B cell (primary cell): ENCODE data around the gene TCP11L2. TPM values are rescaled to one million over a fixed set of nuclear protein-coding genes. Genes with fewer than 3 reads are reported as not detected.

Experiments used
- ATAC-seq: fragments of 200-7000 bp; cut with Tn5 transposase; one replicate; pipeline ENCODE4 v1.10.0; 2021; ENCODE audit warnings: low read depth, mild to moderate bottlenecking, moderate number of reproducible peaks, moderate library complexity
- CTCF ChIA-PET: fragments of 350-600 bp; sonication (Branson Sonifier 250); formaldehyde crosslinking; loops from one replicate; lab custom pipeline; 2021; ENCODE audit warnings: antibody characterized with exemption, inconsistent platforms; lab: Charles Lee
- POLR2A ChIA-PET: fragments of 350-600 bp; sonication (Branson Sonifier 250); formaldehyde crosslinking; loops from one replicate; lab custom pipeline; 2021; ENCODE audit warnings: antibody characterized with exemption; lab: Charles Lee
- DNase-seq: peaks from one replicate; pipeline ENCODE4 v3.0.0; 2013
- H2AFZ ChIP-seq: 2 replicates; pipeline ENCODE4 v1.6.1; 2012; ENCODE audit warnings: mild to moderate bottlenecking, low read depth, low read length; ENCODE audit not compliant: insufficient read depth, poor library complexity, severe bottlenecking
- H3K27ac ChIP-seq, 2 donors: 1 replicate in 1 of 2; 2 replicates in 1 of 2; pipeline ENCODE4 v1.5.1; 2012 to 2013; ENCODE audit warnings: low read length in 2 of 2, mild to moderate bottlenecking in 2 of 2, moderate library complexity in 1 of 2
- H3K27me3 ChIP-seq, 4 experiments: fragments of 200-600 bp in 1 of 4; sonication (generic) in 1 of 4; replicated peaks in 1 of 4; 1 replicate in 2 of 4; 2 replicates in 2 of 4; pipeline versions ENCODE4 v1.6.1 to v1.7.0; 2013 to 2016; ENCODE audit warnings: low read length in 3 of 4, mild to moderate bottlenecking in 2 of 4, mixed read lengths in 1 of 4, moderate library complexity in 1 of 4; ENCODE audit not compliant: insufficient read depth in 4 of 4, control insufficient read depth in 3 of 4; ENCODE audit errors: control extremely low read depth in 1 of 4
- H3K36me3 ChIP-seq, 2 experiments: replicated peaks in 1 of 2; 1 replicate in 1 of 2; 2 replicates in 1 of 2; pipeline versions ENCODE4 v1.6.1 to v1.7.1; 2013; ENCODE audit warnings: low read length in 1 of 2; ENCODE audit not compliant: insufficient read depth in 2 of 2, control insufficient read depth in 1 of 2; ENCODE audit errors: control extremely low read depth in 1 of 2, extremely low read depth in 1 of 2
- H3K4me1 ChIP-seq, 2 donors: fragments of 200-600 bp in 1 of 2; sonication (generic) in 1 of 2; 1 replicate in 1 of 2; 2 replicates in 1 of 2; pipeline versions ENCODE4 v1.5.1 to v1.6.1; 2013 to 2017; ENCODE audit warnings: low read length in 2 of 2; ENCODE audit not compliant: control insufficient read depth in 2 of 2, insufficient read depth in 2 of 2
- H3K4me2 ChIP-seq: replicated peaks from 2 replicates; pipeline ENCODE3; 2012; ENCODE audit warnings: mild to moderate bottlenecking, low read depth, low read length; ENCODE audit not compliant: poor library complexity, severe bottlenecking
- H3K4me3 ChIP-seq, 5 experiments: fragments of 200-600 bp in 1 of 5; sonication (generic) in 1 of 5; 1 replicate in 3 of 5; 2 replicates in 2 of 5; pipeline versions ENCODE4 v1.5.1 to v1.7.0; 2011 to 2016; ENCODE audit warnings: low read length in 4 of 5, mild to moderate bottlenecking in 4 of 5, low read depth in 2 of 5, control low read depth in 1 of 5, moderate library complexity in 1 of 5; ENCODE audit not compliant: insufficient read depth in 1 of 5; ENCODE audit errors: control extremely low read depth in 1 of 5, extremely low read depth in 1 of 5
- H3K79me2 ChIP-seq: fragments of 200-600 bp; sonication (generic); one replicate; pipeline ENCODE4 v1.6.0; 2016; ENCODE audit warnings: low read length; ENCODE audit not compliant: control insufficient read depth, insufficient read depth
- H3K9ac ChIP-seq: fragments of 200-600 bp; sonication (generic); 2 replicates; pipeline ENCODE4 v1.6.1; 2017; ENCODE audit warnings: mild to moderate bottlenecking, low read length, moderate library complexity
- H3K9me3 ChIP-seq, 3 donors: one replicate each; pipeline versions ENCODE4 v1.6.1 to v1.7.1; 2013; ENCODE audit warnings: low read length in 2 of 3; ENCODE audit not compliant: control insufficient read depth in 2 of 3, insufficient read depth in 1 of 3; ENCODE audit errors: control extremely low read depth in 1 of 3
- H4K20me1 ChIP-seq: 2 replicates; pipeline ENCODE4 v1.6.0; 2012; ENCODE audit warnings: mild to moderate bottlenecking, low read length; ENCODE audit not compliant: insufficient read depth, control insufficient read depth, poor library complexity, severe bottlenecking
- H3K27ac Mint-ChIP-seq: one replicate; pipeline ENCODE4 v1.8.0; 2021; ENCODE audit warnings: mixed read lengths
- H3K27me3 Mint-ChIP-seq: one replicate; pipeline ENCODE4 v1.8.0; 2021; ENCODE audit warnings: mixed read lengths
- H3K4me1 Mint-ChIP-seq: one replicate; pipeline ENCODE4 v1.8.0; 2021; ENCODE audit warnings: mixed read lengths
- H3K4me3 Mint-ChIP-seq: one replicate; pipeline ENCODE4 v1.8.0; 2021; ENCODE audit warnings: mixed read lengths
- H3K9me3 Mint-ChIP-seq: one replicate; pipeline ENCODE4 v1.8.0; 2022; ENCODE audit warnings: mixed read lengths; ENCODE audit not compliant: insufficient read depth
- CTCF ChIP-seq: fragments of 200-600 bp; IDR thresholded peaks from one replicate; pipeline ENCODE4 v1.8.0; 2022; ENCODE audit warnings: antibody characterized with exemption, mild to moderate bottlenecking
- EZH2 ChIP-seq: IDR thresholded peaks from 2 replicates; pipeline ENCODE4 v1.6.1; 2012; ENCODE audit warnings: borderline replicate concordance, low read depth, mild to moderate bottlenecking, moderate library complexity, low read length; ENCODE audit not compliant: insufficient read depth, poor library complexity, severe bottlenecking
- WGBS: methylation state at CpG from one replicate; pipeline ENCODE4 v1.1.5; 2013; ENCODE audit warnings: missing lambda C conversion rate; ENCODE audit not compliant: insufficient coverage; 5-methylcytosine and 5-hydroxymethylcytosine counted together
- intact Hi-C: fragments of 100-400 bp; cut with micrococcal nuclease; formaldehyde crosslinking; loops from one replicate; pipeline ENCODE4 v1.10.0; 2022
- polyA plus RNA-seq: library from polyadenylated mRNA; depleted of rRNA; stranded (reverse); fragments of >200 nt; gene quantifications from 2 replicates; pipeline ENCODE4 v1.2.3, GENCODE V29; 2012
- total RNA-seq, 2 donors: library from RNA; stranded (reverse); fragments of 120-200 nt in 1 of 2; gene quantifications; 1 replicate in 1 of 2; 2 replicates in 1 of 2; pipeline versions ENCODE4 v1.2.3 to v1.2.4, GENCODE V29; 2013 to 2022

Gene TCP11L2
- total and polyA plus RNA-seq, 2 donors (not counting 1 experiment from before 2014, with no cell fraction given), result 30.4 to 306 TPM

GRCh38 chr12:106358396-106359241 lies 56.1 kb downstream of the TCP11L2 start:
- peak overlapping the region; percentile 85 for H3K4me2 ChIP-seq
- Mint-ChIP-seq H3K27me3 (no peaks in the 10 kb centered on the region), H3K9me3 (no peaks in the 10 kb centered on the region), H3K27ac (peak overlapping the region; percentile 97), H3K4me1 (peaks cover 16% of the 10 kb centered on the region), H3K4me3 (peak overlapping the region; percentile 98)
- POLR2A ChIA-PET, result interaction anchor here (1.6 to 2.6 kb wide), 2 partner anchors 56 to 628 kb away, joined by 4 to 20 read pairs; partner anchors contain the start of genes MTERF2 and TCP11L2
- H3K9ac ChIP-seq, result peak overlapping the region; percentile 84
- no peaks in the 10 kb centered on the region for H4K20me1 ChIP-seq
- H3K27me3 ChIP-seq, result no peaks in the 10 kb centered on the region
- TF ChIP-seq EZH2, result no peak
- 20% methylated on average over 5 of the region's 17 CpGs for WGBS
- intact Hi-C loops, result loop anchor here (1.0 to 10.0 kb wide), 2 partner anchors 598 to 1124 kb away; partner anchors contain the start of gene APPL2
- H3K36me3 ChIP-seq, result no peaks in the 10 kb centered on the region
- no peak for ATAC-seq
- CTCF ChIA-PET, result interaction anchor here (0.6 to 5.3 kb wide), 16 partner anchors 20 to 1249 kb away, joined by 3 to 39 read pairs (median 6); partner anchors contain the start of gene TMEM263
- peaks cover 23% of the 10 kb centered on the region for H3K79me2 ChIP-seq
- H3K4me3 ChIP-seq, result peak overlapping the region; percentile 59 to 93 (median 85)
- H2AFZ ChIP-seq, result peak overlapping the region; percentile 94
- no peaks in the 10 kb centered on the region for H3K9me3 ChIP-seq
- H3K27ac ChIP-seq, result peak overlapping the region; percentile 67 to 80
- H3K4me1 ChIP-seq, result peaks cover 11 to 12% of the 10 kb centered on the region in 2 donors
- DNase-seq, result peak; percentile 10

- H3K79me2 ChIP-seq, result peaks cover 23% of the 10 kb centered on the region
- Mint-ChIP-seq H3K27me3 (no peaks in the 10 kb centered on the region), H3K27ac (no peak overlapping the region), H3K4me3 (no peak overlapping the region), H3K4me1 (peaks cover 16% of the 10 kb centered on the region), H3K9me3 (no peaks in the 10 kb centered on the region)
- DNase-seq, result no peak
- no peaks in the 10 kb centered on the region for H3K9me3 ChIP-seq
- H3K4me3 ChIP-seq, result no peak overlapping the region
- POLR2A ChIA-PET, result no interaction called here
- H3K4me1 ChIP-seq, result peaks cover 11 to 12% of the 10 kb centered on the region in 2 donors
- TF ChIP-seq EZH2 (no peak), CTCF (no peak)
- H3K36me3 ChIP-seq, result no peaks in the 10 kb centered on the region
- H2AFZ ChIP-seq, result no peak overlapping the region
- intact Hi-C loops, result loop anchor here (10.0 kb wide), 1 partner anchor 1125 kb away; the partner anchor contains the start of gene APPL2
- H4K20me1 ChIP-seq, result no peaks in the 10 kb centered on the region
- H3K4me2 ChIP-seq, result no peak overlapping the region
- CTCF ChIA-PET, result no interaction called here
- H3K27me3 ChIP-seq, result no peaks in the 10 kb centered on the region
- WGBS, result 98% methylated on average over 3 of the region's 7 CpGs
- no peak overlapping the region for H3K9ac ChIP-seq
- H3K27ac ChIP-seq, result no peak overlapping the region
- no peak for ATAC-seq
Measured at GRCh38 chr12:106359646-106360399, 57.3 kb downstream of the TCP11L2 start.
